ENCODE data around the gene UBALD2. TPM values are rescaled to one million over a fixed set of nuclear protein-coding genes. Genes with fewer than 3 reads are reported as not detected.

Gene UBALD2
- total and polyA plus RNA-seq, 2 of the 8 experiments (the other 6 are each of a cell fraction or from before 2014, with no cell fraction given) = 17.8 to 22.6 TPM

DNA sequence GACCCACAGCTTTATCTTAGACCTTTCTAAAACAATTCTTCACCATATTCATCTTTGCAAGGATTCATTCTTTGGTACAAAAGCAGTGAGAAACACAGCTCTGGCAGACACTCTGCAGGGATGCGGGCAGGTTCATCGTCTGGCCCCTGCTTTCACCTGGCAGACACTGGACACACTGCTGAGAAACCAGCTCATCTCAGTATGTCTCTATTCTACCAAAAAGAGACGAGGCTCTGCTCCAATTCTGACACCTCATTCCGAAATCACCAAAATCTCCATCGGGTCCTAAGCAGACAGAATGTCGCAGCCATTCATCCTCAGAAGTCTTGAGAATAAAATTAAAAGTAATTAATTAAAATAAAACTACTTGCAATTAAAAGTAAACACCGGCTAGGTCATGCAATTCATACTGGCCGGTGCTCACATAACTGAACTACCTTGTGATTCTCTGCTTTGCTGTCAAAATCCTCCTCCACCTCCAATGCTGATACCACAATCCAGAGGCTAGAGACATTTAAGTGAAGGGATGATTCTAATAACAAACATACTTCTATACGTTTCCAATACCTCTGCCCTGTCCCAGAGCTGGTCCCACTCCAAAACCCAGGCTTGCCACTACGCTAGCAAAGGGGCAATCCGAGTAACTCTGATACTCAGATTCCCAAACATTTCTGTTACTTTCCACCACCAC lies 26.2 kb upstream of the UBALD2 start (continued):
- no peak for TF ChIP-seq BCL11A (IDR thresholded peaks at IDR 0.05; ENCODE audit: low read depth in 2 of 2, low read length in 2 of 2)
- TF ChIP-seq TBP (IDR thresholded peaks at IDR 0.05; ENCODE audit: low read depth, low read length) = no peak
- TF ChIP-seq JUND (IDR thresholded peaks at IDR 0.05; ENCODE audit: low read length) = no peak
- TF ChIP-seq MAFK (IDR thresholded peaks at IDR 0.05; ENCODE audit: low read depth, low read length) = no peak
- no peak for TF ChIP-seq MAX (IDR thresholded peaks at IDR 0.05)
- no peak for TF ChIP-seq POLR2AphosphoS5 (IDR thresholded peaks at IDR 0.05; ENCODE audit: low read depth, low read length)
- no peak for TF ChIP-seq RFX5 (IDR thresholded peaks at IDR 0.05; ENCODE audit: borderline replicate concordance, low read depth, low read length)
- no peak for TF ChIP-seq SIX5 (IDR thresholded peaks at IDR 0.05; ENCODE audit: low read depth, low read length)
- TF ChIP-seq JUN (IDR thresholded peaks at IDR 0.05; ENCODE audit: low read depth, low read length) = no peak

Data from H1 (cell line).